Neural cell (in vitro differentiated cells): ENCODE measurements around the gene SLC2A1. TPM values are rescaled to one million over a fixed set of nuclear protein-coding genes. Genes with fewer than 3 reads are reported as not detected.

Source experiments
- H2AFZ ChIP-seq: fragments of 200-600, 300-800 bp; sonication (generic), shearing (Covaris generic); 2 replicates; pipeline ENCODE4 v1.6.0; 2014; ENCODE audit warnings: low read depth, mild to moderate bottlenecking, antibody characterized with exemption, low read length, moderate library complexity
- H3F3A ChIP-seq: fragments of 200-600 bp; shearing (Covaris generic); 2 replicates; pipeline ENCODE4 v1.6.1; 2016; ENCODE audit warnings: mild to moderate bottlenecking, moderate library complexity, mixed read lengths, antibody characterized with exemption, low read length; ENCODE audit not compliant: insufficient read depth, poor library complexity, severe bottlenecking
- H3K27ac ChIP-seq: fragments of 200-600, 300-800 bp; sonication (generic), shearing (Covaris generic); 2 replicates; pipeline ENCODE4 v1.5.1; 2014; ENCODE audit warnings: mild to moderate bottlenecking, low read length, moderate library complexity
- H3K27me3 ChIP-seq: fragments of 300-800, 200-600 bp; sonication (generic), shearing (Covaris generic); 2 replicates; pipeline ENCODE4 v1.6.0; 2014; ENCODE audit warnings: mild to moderate bottlenecking, low read depth, low read length, moderate library complexity; ENCODE audit not compliant: insufficient read depth
- H3K36me3 ChIP-seq: fragments of 300-800, 200-600 bp; sonication (generic), shearing (Covaris generic); 2 replicates; pipeline ENCODE4 v1.5.1; 2014; ENCODE audit warnings: mild to moderate bottlenecking, antibody characterized with exemption, low read length, moderate library complexity; ENCODE audit not compliant: insufficient read depth
- H3K4me2 ChIP-seq: fragments of 300-800, 200-600 bp; sonication (generic), shearing (Covaris generic); 2 replicates; pipeline ENCODE4 v1.6.0; 2014; ENCODE audit warnings: mild to moderate bottlenecking, low read length
- H3K4me3 ChIP-seq: fragments of 300-800, 200-600 bp; sonication (generic), shearing (Covaris generic); 2 replicates; pipeline ENCODE4 v1.5.1; 2014; ENCODE audit warnings: mild to moderate bottlenecking, low read length, moderate library complexity
- H3K79me2 ChIP-seq: fragments of 200-600 bp; shearing (Covaris generic); replicated peaks from 2 replicates; pipeline ENCODE4 v1.6.0; 2014; ENCODE audit warnings: mild to moderate bottlenecking, low read length, moderate library complexity; ENCODE audit not compliant: insufficient read depth
- H3K9ac ChIP-seq: fragments of 300-800, 200-600 bp; sonication (generic), shearing (Covaris generic); 2 replicates; pipeline ENCODE4 v1.6.1; 2016; ENCODE audit warnings: mild to moderate bottlenecking, low read length, mixed read lengths
- H3K9me2 ChIP-seq: fragments of 200-600 bp; shearing (Covaris generic); 2 replicates; pipeline ENCODE4 v1.6.1; 2016; ENCODE audit warnings: mild to moderate bottlenecking, low read length, mixed read lengths; ENCODE audit not compliant: insufficient read depth
- H3K9me3 ChIP-seq: fragments of 200-600, 300-800 bp; sonication (generic), shearing (Covaris generic); 2 replicates; pipeline ENCODE4 v1.6.1; 2016; ENCODE audit warnings: mild to moderate bottlenecking, mixed run types, low read length, moderate library complexity, mixed read lengths
- H4K20me1 ChIP-seq: fragments of 200-600 bp; shearing (Covaris generic); 2 replicates; pipeline ENCODE4 v1.6.1; 2016; ENCODE audit warnings: mild to moderate bottlenecking, mixed run types; ENCODE audit not compliant: insufficient read depth
- CTCF ChIP-seq: fragments of 450-650 bp; IDR thresholded peaks from 2 replicates; pipeline ENCODE4 v1.5.1; 2014; ENCODE audit warnings: antibody characterized with exemption, mild to moderate bottlenecking, moderate library complexity; ENCODE audit not compliant: poor library complexity, severe bottlenecking
- EP300 ChIP-seq: fragments of 450-650 bp; conservative IDR thresholded peaks from 2 replicates; pipeline ENCODE4 v1.6.1; 2014; ENCODE audit warnings: antibody characterized with exemption, mild to moderate bottlenecking, moderate library complexity; ENCODE audit not compliant: poor library complexity, severe bottlenecking
- EZH2 ChIP-seq: fragments of 200-600, 300-800 bp; shearing (Covaris generic), sonication (generic); IDR thresholded peaks from 2 replicates; pipeline ENCODE4 v1.6.1; 2014; ENCODE audit warnings: antibody characterized with exemption, low read length, borderline replicate concordance, mild to moderate bottlenecking; ENCODE audit not compliant: insufficient read depth, poor library complexity, severe bottlenecking
- MXI1 ChIP-seq: fragments of 450-650 bp; conservative IDR thresholded peaks from 2 replicates; pipeline ENCODE4 v1.6.1; 2014; ENCODE audit warnings: antibody characterized with exemption, mild to moderate bottlenecking; ENCODE audit not compliant: poor library complexity, severe bottlenecking
- POLR2AphosphoS5 ChIP-seq: IDR thresholded peaks from 2 replicates; pipeline ENCODE4 v1.6.1; 2012
- RAD21 ChIP-seq: fragments of 450-650 bp; conservative IDR thresholded peaks from 2 replicates; pipeline ENCODE4 v1.6.1; 2014; ENCODE audit warnings: antibody characterized with exemption, mild to moderate bottlenecking, moderate library complexity
- REST ChIP-seq: IDR thresholded peaks from 2 replicates; pipeline ENCODE4 v1.6.1; 2012; ENCODE audit warnings: borderline replicate concordance
- SMC3 ChIP-seq: fragments of 450-650 bp; conservative IDR thresholded peaks from 2 replicates; pipeline ENCODE4 v1.6.1; 2014; ENCODE audit warnings: antibody characterized with exemption, mild to moderate bottlenecking, moderate library complexity; ENCODE audit not compliant: poor library complexity
- TAF1 ChIP-seq: IDR thresholded peaks from 2 replicates; pipeline ENCODE4 v1.6.1; 2012; ENCODE audit warnings: low read depth
- polyA plus RNA-seq: library from polyadenylated mRNA; depleted of rRNA; stranded (reverse); fragments of >200 nt; gene quantifications from 2 replicates; pipeline ENCODE4 v1.2.3, GENCODE V29; 2014

Gene SLC2A1
- polyA plus RNA-seq, 1 donor from 2014 or later = 39.4 TPM

GRCh38 chr1:42999308-42999707 is 40.6 kb upstream of the SLC2A1 start:
- no peak overlapping the region for H3K27ac ChIP-seq
- no peaks in the 10 kb centered on the region for H3K36me3 ChIP-seq
- no peaks in the 10 kb centered on the region for H3K79me2 ChIP-seq
- H4K20me1 ChIP-seq = no peaks in the 10 kb centered on the region
- H3K27me3 ChIP-seq = no peaks in the 10 kb centered on the region
- TF ChIP-seq POLR2AphosphoS5 (no peak), TAF1 (no peak), EZH2 (no peak), SMC3 (no peak), CTCF (no peak), MXI1 (no peak), EP300 (no peak), REST (no peak), RAD21 (no peak)
- H3K9me3 ChIP-seq = no peaks in the 10 kb centered on the region
- no peak overlapping the region for H3K4me2 ChIP-seq
- no peaks in the 10 kb centered on the region for H3F3A ChIP-seq
- H3K9me2 ChIP-seq = no peaks in the 10 kb centered on the region
- H3K9ac ChIP-seq = no peak overlapping the region
- no peak overlapping the region for H3K4me3 ChIP-seq
- no peak overlapping the region for H2AFZ ChIP-seq

GRCh38 chr1:42998386-42998785 is 39.7 kb upstream of the SLC2A1 start:
- H3K9ac ChIP-seq = no peak overlapping the region
- TF ChIP-seq TAF1 = no peak
- H3K36me3 ChIP-seq = no peaks in the 10 kb centered on the region
- no peaks in the 10 kb centered on the region for H3K9me2 ChIP-seq
- no peak overlapping the region for H3K4me3 ChIP-seq
- H3K27me3 ChIP-seq = no peaks in the 10 kb centered on the region
- no peaks in the 10 kb centered on the region for H3F3A ChIP-seq
- no peaks in the 10 kb centered on the region for H4K20me1 ChIP-seq
- H3K27ac ChIP-seq = no peak overlapping the region
- H3K79me2 ChIP-seq = no peaks in the 10 kb centered on the region
- H3K9me3 ChIP-seq = no peaks in the 10 kb centered on the region
- H2AFZ ChIP-seq = no peak overlapping the region
- H3K4me2 ChIP-seq = no peak overlapping the region

- no peak overlapping the region for H3K27ac ChIP-seq
- no peak overlapping the region for H3K4me2 ChIP-seq
- no peaks in the 10 kb centered on the region for H3K36me3 ChIP-seq
- H2AFZ ChIP-seq = no peak overlapping the region
- H4K20me1 ChIP-seq = no peaks in the 10 kb centered on the region
- TF ChIP-seq SMC3 = no peak
- TF ChIP-seq POLR2AphosphoS5 = no peak
- no peak for TF ChIP-seq CTCF
- TF ChIP-seq REST = no peak
- TF ChIP-seq EZH2 = no peak
- no peak for TF ChIP-seq TAF1
- no peak for TF ChIP-seq MXI1
- no peak for TF ChIP-seq RAD21
- no peak for TF ChIP-seq EP300
- H3K9ac ChIP-seq = no peak overlapping the region
- H3K9me3 ChIP-seq = no peaks in the 10 kb centered on the region
- H3F3A ChIP-seq = no peaks in the 10 kb centered on the region
- no peaks in the 10 kb centered on the region for H3K9me2 ChIP-seq
- no peak overlapping the region for H3K4me3 ChIP-seq
- no peaks in the 10 kb centered on the region for H3K79me2 ChIP-seq
- H3K27me3 ChIP-seq = no peaks in the 10 kb centered on the region
These were observed 37.8 kb upstream of the SLC2A1 start for GRCh38 chr1:42996384-42996970.
